Tongue (tissue), 2 donors: ENCODE measurements around the gene SYNDIG1. TPM values are rescaled to one million over a fixed set of nuclear protein-coding genes. Genes with fewer than 3 reads are reported as not detected.
"Not testable (repeated sequence)": the region's sequence is repeated elsewhere in the genome, so short reads cannot be mapped to it uniquely, and the experiment has no call there.

Experiments used
- DNase-seq: peaks from one replicate; pipeline ENCODE4 v3.0.0-alpha.2; 2015
- total RNA-seq: library from RNA; depleted of rRNA; stranded (reverse); fragments of >200 nt; gene quantifications from one replicate; pipeline ENCODE4 v1.2.3, GENCODE V29; 2014

The SYNDIG1 gene
- total RNA-seq, 1 donor from 2014 or later, result 8.6 TPM

DNA sequence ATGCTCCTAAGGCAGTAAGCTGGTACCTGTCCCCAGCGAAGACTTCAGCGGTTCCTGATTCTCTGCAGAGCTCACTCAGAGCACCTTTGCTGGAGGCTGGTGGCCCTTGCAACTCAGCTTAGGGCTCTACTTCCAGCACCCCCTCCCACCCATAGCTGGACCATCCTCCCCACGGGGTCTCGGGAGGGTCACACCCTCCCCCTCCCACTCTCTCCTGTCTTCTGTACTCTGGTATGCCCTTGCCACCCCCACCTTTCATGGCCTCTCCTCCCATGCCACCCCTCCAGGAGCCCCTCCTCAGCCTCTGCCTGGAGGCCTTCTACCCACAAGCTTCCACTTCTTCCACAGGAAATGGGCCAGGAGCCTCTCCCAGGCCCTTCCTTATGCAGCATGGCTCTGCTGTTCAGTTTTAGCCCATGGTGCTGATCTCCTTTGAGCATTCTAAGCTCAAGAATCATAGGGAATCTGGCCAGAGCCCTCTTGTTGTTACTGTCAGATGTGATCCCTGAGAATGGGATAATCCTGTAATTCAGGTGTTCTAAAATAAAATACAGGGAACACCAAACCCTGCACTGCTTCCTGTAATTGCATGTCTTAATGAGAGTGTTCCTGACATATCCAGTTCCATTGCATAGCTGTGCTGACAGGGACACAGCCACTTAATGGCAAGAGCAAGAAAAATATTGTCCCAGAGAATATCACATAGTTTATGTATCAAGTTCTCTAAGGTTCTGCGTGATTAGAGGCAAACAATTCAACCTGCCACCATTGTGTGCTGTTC, 142.1 kb downstream of the SYNDIG1 start:
- DNase-seq, result no peak

DNA sequence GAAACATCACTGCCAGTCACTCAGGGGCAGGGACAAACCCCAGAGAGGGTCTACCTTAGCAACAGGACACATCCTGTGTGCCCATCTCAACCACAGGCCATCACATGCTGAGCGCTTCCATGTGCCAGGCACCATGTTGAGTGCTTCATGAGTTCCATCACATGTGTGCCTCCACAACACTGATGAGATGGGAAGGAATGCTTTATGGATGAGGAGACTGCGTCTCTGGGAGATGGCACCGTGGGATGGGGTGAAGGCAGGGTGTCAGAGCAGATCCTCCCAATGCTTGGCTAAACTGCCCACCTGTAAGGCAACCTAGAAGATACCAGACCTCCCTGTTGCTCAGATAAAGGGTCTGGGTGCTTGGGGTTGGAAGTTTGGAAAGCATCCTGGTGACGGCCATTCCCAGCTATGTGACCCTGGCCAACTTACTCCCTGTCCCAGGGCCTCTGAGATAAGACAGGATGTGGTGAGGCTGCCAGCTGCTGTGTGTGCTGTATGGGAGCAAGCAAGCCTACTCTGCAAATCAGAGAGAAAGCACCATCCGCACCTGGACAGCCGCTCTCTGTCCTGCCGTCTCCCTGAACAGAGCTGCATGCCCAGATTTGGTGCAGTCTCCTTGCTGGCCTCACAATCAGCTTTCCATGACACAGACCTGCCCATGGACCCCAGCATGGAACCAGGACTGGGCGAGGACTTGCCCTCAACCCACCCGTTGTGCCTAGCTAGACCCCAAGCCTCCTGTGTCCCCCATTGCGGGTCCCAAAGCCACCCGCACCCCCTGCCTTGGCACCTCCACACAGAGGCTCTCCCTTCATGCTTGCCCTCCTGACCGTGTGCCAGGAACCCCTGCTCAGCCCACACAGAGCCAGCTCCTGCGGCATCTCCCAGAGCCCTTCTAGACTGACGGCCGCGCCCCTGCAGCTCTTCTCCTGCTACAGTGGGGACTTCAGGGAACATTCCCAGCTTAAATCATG, 143.7 kb downstream of the SYNDIG1 start:
- DNase-seq, result no peak

DNA sequence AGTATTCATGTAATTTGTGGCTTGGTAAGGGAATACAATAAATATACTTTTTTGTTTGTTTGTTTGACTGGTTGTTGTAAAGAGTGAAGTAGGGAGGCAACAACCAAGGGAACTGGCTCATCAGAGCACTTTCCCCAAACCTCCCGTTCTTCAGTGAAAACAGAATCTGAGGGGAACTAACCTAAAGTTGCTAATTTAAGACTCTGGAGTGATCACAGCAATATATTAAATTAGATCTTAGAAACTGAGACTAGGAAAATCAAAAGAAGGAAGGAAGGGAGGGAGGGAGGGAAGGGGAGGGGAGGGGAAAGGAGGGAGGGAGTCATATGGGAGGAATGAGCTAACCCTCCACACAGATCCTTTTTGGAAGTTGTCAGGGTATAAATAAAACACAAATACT, 144.9 kb downstream of the SYNDIG1 start:
- DNase-seq, result no peak

DNA sequence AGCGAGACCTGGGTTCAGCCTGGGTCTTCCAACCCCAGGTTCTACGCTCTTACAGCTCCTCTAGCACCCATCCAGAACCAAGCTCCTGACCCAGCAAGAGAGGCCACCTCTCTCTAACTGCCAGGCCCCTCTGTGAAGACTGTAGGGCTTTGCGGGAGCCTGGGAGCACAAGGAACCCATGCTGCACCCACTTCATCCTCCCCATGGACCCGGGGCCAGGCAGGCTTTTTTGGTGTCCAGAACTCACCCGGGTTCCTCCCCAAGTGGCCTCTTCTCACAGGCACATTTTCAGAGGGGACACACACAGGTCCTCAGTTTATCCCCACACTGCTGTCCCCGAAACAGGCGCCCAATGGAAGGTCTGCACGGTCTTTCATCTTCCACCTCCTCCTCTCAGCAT, 145.9 kb downstream of the SYNDIG1 start:
- no peak for DNase-seq

DNA sequence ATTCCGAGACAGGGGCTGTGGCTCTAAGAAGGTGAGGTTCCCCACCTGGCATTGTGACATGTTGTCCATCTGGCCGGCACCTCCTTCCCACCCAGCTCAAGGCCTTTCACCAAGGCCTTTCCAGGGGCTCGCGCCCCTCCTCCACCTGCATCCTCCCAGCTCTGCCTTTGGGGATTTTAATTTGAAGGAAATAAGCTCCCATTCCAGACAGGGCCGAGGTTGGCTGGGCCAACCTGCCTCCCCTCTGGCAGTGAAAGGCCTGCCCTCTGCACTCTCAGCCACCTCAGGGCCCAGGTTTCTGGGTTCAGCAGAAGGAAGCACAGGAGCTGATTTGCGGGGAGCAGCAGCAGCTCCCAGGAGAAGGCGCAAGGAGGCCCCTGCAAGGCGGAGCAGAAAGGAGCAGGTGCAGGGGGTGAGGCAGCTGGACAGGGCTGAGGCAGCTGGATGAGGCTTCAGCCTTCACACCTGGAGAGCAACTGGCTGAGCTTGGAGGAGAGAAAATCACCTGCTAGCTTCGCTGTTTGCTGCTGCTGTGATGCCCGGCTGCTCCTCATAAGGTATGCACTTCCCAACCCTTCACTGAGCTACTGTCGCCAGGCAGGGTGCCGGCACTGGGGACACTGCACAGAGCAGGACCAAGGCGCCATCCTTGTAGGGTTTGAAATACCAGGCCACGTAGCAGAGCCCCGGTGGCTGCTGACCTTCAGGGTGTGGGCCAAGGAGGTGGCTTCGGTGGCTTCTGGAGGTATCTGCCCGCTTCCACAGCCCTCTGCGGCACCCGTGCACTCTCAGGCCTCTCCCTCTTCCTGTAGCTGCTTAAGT, 147.0 kb downstream of the SYNDIG1 start:
- DNase-seq, result no peak

DNA sequence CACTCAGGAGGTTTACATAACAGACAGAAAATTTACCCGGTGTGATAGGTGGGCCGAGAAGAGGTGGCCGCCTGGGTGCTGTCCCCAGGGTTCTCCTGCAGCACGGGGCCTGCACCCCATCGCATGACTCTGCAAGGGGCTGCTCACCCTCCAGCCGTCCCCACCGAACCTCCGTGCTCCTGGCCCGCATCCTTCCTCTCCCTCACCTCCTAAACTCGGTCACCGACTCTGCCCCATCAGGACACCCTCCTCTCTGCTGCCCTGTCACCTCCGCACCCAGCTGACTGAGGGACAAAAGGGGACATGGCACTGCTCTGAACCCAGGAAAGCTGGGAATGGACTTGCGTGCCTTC, 147.6 kb downstream of the SYNDIG1 start:
- DNase-seq, result no peak

DNA sequence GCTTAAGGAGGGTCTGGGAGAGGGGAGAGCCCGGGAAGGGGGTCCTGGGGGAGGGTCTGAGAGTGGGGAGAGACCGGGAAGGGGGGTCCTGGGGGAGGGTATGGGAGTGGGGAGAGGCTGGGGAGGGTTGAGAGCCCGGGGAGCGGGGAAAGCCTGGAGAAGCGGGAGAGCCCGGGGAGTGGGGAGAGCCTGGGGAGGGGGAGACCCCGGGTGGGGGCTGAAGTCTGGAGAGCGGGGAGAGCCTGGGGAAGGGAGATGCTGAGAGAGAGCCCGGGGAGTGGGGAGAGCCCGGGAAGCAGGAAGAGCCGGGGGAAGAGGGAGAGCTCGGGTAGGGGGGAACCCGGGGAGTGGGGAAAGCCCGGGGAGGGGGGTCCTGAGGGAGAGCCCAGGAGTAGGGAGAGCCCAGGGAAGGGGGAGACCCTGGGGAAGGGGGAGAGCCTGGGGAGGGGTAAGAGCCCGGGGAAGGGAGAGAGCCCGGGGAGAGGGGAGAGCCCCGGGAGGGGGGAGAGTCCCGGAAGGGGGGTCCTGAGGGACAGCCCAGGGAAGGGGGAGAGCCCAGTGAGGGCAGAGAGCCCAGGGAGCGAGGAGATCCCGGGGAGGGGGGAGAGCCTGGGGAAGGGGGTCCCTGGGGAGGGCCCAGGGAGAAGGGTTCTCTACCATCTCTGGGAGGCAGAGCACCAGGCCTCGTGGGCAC, 148.5 kb downstream of the SYNDIG1 start:
- DNase-seq, result no peak

DNA sequence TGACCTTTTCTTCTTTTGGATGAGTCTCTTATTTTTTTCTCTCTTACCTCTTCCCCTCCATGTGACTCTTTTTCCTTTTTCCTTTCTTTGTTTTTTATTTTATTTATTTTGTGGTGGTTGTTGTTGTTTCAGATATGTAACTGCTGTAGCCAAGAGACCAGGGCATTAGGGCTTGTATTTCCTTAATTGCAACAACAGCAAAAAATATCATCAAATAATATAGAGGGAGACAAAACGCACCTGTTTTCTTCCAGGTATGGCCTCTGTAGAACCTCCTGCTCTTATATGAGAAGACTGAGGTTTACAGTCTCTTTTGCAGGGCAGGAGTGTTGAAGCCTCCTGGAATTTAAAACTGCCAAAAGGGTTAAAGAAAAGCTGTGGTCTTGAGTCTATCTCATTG, 149.3 kb downstream of the SYNDIG1 start:
- no peak for DNase-seq

DNA sequence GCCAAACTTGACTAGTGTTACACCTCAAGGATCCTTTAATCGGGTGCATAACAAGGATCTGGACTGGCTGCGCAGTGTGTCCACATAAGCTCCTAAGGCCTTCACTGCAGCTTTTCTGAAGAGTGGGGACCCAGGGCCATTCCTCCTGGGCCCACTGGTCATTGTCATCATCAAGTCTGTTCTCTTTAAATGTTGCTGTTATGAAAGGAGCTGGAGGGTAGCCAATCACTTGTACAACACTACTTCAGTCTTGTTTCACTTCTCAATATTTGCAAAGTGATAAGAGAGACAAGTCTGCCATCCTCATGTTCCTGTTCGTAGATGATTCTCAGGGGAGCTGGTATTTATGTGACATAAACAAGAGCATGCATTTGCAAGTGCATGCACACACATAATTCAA, 149.8 kb downstream of the SYNDIG1 start:
- no peak for DNase-seq

DNA sequence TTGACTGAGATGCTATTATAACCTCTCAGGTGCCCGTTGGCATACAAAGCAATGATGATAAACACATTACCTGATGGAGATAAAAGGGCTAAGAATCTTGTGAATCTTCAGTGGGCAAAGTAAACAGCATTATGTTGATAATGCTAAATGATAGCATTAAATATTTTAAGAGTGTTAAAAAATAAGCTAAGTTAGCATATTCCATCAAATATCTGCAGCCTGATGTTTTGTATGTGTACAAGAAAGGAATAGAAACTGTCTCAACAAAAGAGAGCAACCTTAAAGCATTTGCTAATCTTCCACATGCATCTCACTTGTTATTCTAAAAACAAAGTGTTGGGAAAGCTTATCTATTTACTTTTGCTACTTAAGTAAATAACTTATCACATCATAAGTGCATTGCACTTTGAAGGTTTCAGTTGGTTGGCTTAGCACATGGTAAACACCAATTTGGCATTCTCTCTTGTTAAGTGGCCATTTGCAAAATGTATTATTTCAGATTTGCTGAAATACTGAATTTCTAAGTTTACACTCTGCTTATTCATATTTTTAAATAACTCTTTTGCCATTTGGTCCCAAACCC, 151.6 kb downstream of the SYNDIG1 start:
- DNase-seq, result no peak

DNA sequence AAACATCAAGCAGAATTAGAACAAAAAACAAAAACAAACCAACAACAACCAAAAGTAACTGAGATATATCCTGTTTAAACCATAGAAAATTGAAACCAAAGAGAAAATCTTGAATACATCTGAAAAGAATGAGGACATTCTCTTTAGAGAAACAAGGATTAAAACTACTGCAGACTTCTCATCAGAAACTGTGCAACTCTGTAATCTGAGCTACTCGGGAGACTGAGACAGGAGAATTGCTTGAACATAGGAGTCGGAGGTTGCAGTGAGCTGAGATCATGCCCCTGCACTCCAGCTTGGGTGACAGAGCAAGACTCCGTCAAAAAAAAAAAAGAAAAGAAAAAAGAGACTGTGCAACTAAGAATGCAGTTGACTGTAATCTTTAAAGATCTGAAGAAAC, 153.4 kb downstream of the SYNDIG1 start:
- DNase-seq, result peak; percentile 48

DNA sequence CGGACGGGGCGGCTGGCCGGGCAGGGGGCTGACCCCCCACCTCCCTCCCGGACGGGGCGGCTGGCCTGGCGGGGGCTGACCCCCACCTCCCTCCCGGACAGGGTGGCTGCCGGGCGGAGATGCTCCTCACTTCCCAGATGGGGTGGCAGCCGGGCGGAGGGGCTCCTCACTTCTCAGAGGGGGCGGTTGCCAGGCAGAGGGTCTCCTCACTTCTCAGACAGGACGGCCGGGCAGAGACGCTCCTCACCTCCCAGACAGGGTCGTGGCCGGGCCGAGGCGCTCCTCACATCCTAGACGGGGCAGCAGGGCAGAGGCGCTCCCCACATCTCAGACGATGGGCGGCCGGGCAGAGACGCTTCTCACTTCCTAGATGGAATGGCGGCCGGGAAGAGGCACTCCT, 156.7 kb downstream of the SYNDIG1 start:
- not testable (repeated sequence) for DNase-seq

DNA sequence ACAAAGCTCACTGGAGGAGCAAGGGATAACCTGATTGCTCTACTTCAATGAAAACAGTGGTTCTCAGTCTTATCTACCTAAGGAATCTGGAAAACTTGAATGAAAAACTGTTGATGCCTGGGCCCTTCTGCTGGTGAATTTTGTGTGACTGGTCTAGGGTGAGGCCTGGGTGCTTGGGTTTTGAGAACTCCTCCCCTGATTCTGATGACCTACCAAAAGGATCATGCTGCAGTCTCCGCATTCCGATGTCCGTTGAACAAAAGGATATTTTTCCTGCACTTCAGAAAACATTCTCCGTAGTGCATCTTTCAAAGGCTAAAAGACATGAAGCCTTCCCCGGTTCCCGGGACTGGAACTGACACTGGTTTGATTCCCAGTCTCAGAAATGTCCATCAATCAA, 157.9 kb downstream of the SYNDIG1 start:
- no peak for DNase-seq

DNA sequence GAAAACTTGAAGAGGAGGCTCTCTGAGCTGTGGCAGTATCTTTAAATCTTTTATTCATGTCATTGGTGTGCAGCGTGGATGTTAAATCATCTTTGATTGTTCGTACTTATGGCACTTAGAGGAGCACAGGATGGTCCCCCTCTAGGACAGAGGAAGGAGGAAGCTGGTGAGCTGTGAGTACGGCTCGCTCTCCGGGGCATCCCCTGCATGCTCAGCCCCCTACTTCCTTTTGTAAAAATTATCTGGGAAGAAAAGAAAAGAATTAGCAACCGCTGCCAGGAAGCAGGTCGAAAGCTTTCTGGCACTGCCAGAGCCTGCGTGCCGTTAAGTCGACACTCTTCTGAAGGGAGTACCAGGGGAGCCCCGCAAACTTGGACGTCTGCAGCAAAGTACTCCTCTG, 158.5 kb downstream of the SYNDIG1 start:
- no peak for DNase-seq

DNA sequence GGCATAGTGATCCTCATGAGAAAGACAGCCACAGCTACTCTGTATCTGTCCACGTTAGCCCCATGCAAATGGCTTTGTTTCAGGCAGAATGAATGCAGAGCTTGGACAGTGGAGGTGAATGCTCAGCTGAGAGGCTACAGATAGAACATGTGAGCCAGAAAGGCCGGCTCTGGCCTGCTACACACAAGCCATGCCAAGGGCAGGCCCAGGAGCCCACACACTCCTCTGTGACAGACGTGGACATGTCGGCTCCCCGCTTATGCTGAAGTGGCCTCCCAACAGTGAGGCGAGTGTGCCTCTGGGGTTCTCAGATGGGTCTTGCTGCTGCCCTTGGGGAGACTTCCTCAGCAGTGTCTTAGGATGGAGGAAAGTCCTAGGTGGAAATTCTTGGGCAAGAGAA, 159.6 kb downstream of the SYNDIG1 start:
- DNase-seq, result no peak

DNA sequence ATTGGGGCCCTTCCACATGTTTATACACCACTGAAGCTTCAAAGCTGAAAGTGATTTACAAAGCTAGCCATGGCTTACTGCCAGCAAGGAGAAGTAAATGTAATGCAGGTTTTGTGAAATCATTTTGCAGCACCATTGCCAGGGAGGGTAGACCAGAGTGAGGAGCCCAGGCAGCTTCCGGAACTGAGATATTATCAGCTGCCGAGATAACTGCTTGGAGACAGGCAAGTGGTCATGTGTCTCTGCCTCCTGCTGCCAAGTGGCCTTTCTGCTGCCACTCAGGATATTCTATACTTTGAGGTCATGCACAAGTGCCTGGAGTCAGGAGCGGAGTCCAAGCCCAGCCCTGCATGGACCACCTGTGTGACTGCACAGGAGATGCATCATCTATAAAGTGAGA, 160.2 kb downstream of the SYNDIG1 start:
- DNase-seq, result peak; percentile 35

DNA sequence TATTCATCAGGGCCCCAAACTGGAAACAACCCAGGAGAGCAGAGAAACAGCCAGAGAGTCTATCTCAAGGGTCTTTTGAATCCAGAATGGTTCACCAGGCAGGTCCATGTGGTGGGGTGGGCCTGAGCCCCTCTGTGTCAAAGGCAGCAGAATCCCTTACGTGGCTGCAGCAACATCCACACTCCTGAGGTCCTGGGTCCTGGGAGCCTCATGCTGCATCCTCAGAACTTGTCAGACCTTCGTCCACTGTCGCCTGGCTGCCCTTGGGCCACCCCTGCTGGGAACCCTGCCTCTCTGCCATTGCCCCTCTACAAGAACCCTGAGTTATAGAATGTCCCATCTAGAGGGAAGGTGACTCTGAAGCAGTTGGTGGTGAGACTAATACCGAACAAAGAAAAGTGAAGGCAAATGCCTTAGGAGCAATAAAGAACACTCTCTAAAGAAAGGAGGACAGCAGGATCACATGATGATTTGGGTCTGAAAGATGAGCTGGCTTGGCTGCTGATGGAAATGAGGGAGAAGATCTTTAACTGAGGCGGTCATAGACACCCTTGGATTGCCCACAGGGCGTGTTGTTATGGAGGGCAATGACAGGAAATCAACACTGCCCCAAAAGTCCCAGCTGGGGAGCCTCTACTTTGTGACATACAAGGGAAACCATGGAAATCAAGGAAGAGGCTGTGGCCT, 161.2 kb downstream of the SYNDIG1 start:
- no peak for DNase-seq

DNA sequence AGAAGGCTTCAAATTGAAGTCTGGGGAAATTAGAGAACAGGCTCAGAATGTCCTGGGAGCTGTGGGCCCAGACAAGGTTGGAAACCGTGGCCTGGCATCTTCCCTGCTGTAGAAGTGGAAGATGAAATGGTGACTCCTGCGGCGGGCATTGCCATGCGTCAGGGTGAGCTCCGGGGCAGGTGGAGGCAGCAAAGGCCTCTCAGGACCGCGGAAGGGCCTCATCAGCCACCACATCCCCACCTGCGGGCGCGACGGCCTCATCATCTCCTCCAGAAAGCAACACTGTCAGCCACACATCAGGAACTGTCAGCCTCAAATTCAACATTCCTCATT, 161.7 kb downstream of the SYNDIG1 start:
- DNase-seq, result no peak

DNA sequence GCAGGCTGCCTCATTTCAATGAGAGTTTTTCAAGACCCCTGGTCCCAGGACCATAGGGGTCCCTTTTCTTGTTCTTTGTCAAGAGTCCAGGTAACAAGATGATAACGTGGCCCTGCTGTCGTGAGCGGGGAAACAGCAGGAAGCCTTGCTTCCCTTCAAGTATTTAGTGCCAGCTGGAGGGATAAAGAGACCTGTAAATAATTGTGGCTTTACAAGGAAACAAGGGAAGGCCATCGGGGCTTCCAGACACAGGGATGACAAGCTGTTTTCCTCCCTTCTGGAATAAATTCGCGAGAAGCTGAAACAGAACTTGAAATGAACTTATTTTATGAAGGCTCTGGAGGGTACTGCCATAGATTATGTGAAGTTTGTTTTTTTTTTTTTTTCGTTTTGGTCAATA, 163.2 kb downstream of the SYNDIG1 start:
- DNase-seq, result no peak

DNA sequence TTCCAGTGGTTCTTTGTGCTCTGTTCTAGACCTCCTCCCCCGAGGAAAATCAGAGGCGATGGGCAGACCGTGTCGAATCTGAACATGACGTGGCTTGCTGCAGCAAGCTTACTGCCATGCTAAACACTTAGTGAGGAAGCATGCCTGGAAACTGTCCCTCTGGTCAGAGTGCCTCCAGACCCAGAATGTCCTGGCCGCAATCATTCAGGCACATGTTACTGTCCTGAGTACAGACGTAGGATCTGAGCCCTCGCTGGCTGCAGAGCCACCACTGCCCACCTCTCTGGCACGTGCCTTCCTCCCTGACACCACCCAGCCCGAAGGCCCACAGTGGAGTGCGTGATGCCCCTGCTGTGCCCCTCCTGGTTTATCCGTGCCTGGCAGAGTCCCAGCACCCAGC, 163.6 kb downstream of the SYNDIG1 start:
- peak; percentile 22 for DNase-seq

DNA sequence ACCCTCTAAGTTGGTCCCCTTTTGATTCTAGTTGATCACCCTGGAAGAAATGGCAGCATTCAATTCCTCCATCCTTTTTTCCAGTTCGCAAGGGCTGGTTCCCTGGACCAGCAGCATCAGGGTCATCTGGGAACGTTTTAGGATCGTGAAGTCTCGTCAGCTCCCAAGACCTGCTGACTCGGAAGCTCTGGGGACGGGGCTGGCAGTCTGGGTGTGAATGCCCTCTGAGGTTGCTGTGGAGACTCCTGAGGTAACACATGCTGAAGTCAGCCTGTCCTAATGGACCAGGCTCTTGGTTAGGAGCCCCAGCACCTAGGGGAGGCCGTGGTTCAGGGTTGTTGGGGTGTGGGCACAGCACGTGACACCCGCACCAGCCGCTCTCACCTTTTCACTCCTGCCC, 164.1 kb downstream of the SYNDIG1 start:
- DNase-seq, result no peak
